ENCODE data around the gene SCAMP1.

- TF ChIP-seq CTCF (conservative IDR thresholded peaks at IDR 0.05; ENCODE audit: low read length) (no peak), EZH2phosphoT487 (IDR thresholded peaks at IDR 0.05; ENCODE audit: borderline replicate concordance, low read depth, low read length) (no peak)
These were observed 19.0 kb upstream of the SCAMP1 start for GRCh38 chr5:78341440-78341839.

All from OCI-LY7 (cell line).